ENCODE data around the gene IFT81. TPM values are rescaled to one million over a fixed set of nuclear protein-coding genes. Genes with fewer than 3 reads are reported as not detected.

Gene IFT81
- total and polyA plus RNA-seq, 2 of the 13 experiments (the other 11 are each of a cell fraction or from before 2014, with no cell fraction given) = 4.2 to 13.0 TPM

DNA sequence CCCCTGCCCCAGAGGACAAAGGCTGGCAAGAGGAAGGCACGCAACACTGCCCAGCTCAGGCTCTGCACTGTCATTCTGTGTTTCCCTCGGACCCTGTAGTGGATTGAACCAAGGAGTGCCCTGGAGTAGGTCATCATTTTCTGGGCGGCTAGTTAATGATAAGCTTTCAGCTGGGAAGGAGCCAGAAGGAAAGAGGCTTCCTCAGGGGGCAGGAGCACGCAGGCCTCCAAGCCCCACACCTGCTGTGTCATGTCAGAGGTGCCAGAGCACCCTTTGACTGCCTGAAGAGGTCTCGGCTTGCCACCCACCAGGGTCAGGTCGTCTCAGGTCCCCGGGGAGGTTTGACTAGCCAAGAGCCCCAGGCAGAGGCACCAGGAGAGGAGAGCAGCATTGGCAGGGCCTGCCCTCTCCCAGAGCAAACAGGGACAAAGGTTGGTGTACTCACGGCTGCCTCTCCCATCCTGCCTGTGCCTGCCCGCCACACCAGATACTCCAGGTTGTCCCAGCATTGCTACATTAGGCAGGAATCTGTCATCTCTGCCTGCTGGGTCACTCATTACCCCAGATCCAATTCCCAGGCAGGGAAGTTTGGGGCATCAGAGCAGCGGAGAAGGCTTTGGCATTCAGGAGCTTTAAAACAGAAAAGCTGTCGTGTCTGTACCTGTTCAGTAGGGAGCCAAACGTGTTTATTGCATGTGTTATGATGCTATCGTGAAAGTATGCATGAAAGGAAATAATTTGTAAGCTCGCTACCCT is 123.4 kb downstream of the IFT81 start (continued):
- peak; percentile 80; the same call in 1 of the 2 replicates for TF ChIP-seq ZNF614 (CRISPR knock-in tag; IDR thresholded peaks at IDR 0.05; ENCODE audit: borderline replicate concordance)
- no peak for TF ChIP-seq KLF11 (CRISPR knock-in tag; IDR thresholded peaks at IDR 0.05)
- TF ChIP-seq ZNF546 (CRISPR knock-in tag; conservative IDR thresholded peaks at IDR 0.05) = 0 out of 2 replicates have a peak, but pooled peaks have one; percentile 48
- TF ChIP-seq NR2F6 (IDR thresholded peaks at IDR 0.05) = 0 out of 2 replicates have a peak, but pooled peaks have one; percentile 50
- peak; percentile 68 for TF ChIP-seq NR2F6 (CRISPR knock-in tag; IDR thresholded peaks at IDR 0.05)
- 0 out of 2 replicates have a peak, but pooled peaks have one; percentile 40 for TF ChIP-seq SP4 (CRISPR knock-in tag; IDR thresholded peaks at IDR 0.05)
- no peak for TF ChIP-seq HDAC6 (IDR thresholded peaks at IDR 0.05; ENCODE audit: low read depth, low read length)
- no peak for TF ChIP-seq CENPX (CRISPR knock-in tag; IDR thresholded peaks at IDR 0.05)
- no peak for TF ChIP-seq JDP2 (CRISPR knock-in tag; IDR thresholded peaks at IDR 0.05; ENCODE audit: borderline replicate concordance)
- peak; percentile 85 for TF ChIP-seq IKZF5 (CRISPR knock-in tag; IDR thresholded peaks at IDR 0.05)
- TF ChIP-seq ZNF747 (CRISPR knock-in tag; IDR thresholded peaks at IDR 0.05; ENCODE audit: borderline replicate concordance) = peak; percentile 87
- TF ChIP-seq ZNF367 (CRISPR knock-in tag; IDR thresholded peaks at IDR 0.05; ENCODE audit: borderline replicate concordance) = no peak
- no peak for TF ChIP-seq ZNF484 (CRISPR knock-in tag; IDR thresholded peaks at IDR 0.05; ENCODE audit: borderline replicate concordance, low read depth)
- no peak for TF ChIP-seq ZNF33B (CRISPR knock-in tag; IDR thresholded peaks at IDR 0.05)
- TF ChIP-seq ARHGAP35 (CRISPR knock-in tag; IDR thresholded peaks at IDR 0.05; ENCODE audit: borderline replicate concordance) = no peak
- no peak for TF ChIP-seq PCBP2 (optimal IDR thresholded peaks at IDR 0.05; ENCODE audit: low read depth, low read length, poor library complexity, severe bottlenecking)
- TF ChIP-seq CREB3 (CRISPR knock-in tag; IDR thresholded peaks at IDR 0.05) = no peak
- no peak for TF ChIP-seq ZNF678 (CRISPR knock-in tag; IDR thresholded peaks at IDR 0.05)
- no peak for TF ChIP-seq KLF9 (CRISPR knock-in tag; IDR thresholded peaks at IDR 0.05; ENCODE audit: low read depth)
- TF ChIP-seq, protein P1, sequence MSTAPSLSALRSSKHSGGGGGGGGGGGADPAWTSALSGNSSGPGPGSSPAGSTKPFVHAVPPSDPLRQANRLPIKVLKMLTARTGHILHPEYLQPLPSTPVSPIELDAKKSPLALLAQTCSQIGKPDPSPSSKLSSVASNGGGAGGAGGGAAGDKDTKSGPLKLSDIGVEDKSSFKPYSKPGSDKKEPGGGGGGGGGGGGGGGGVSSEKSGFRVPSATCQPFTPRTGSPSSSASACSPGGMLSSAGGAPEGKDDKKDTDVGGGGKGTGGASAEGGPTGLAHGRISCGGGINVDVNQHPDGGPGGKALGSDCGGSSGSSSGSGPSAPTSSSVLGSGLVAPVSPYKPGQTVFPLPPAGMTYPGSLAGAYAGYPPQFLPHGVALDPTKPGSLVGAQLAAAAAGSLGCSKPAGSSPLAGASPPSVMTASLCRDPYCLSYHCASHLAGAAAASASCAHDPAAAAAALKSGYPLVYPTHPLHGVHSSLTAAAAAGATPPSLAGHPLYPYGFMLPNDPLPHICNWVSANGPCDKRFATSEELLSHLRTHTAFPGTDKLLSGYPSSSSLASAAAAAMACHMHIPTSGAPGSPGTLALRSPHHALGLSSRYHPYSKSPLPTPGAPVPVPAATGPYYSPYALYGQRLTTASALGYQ (CRISPR knock-in tag; IDR thresholded peaks at IDR 0.05) = peak; percentile 36; the same call in 1 of the 2 replicates
- no peak for TF ChIP-seq NFAT5 (CRISPR knock-in tag; IDR thresholded peaks at IDR 0.05)

All from HepG2 (cell line).